B cell (primary cell): Measurements from ENCODE around the gene PDCD4. TPM values are rescaled to one million over a fixed set of nuclear protein-coding genes. Genes with fewer than 3 reads are reported as not detected.
A peak's percentile ranks its signal among the peaks of the same experiment; 100 is the strongest.

Experiments
- ATAC-seq: fragments of 200-7000 bp; cut with Tn5 transposase; one replicate; pipeline ENCODE4 v1.10.0; 2021; ENCODE audit warnings: low read depth, mild to moderate bottlenecking, moderate number of reproducible peaks, moderate library complexity
- CTCF ChIA-PET: fragments of 350-600 bp; sonication (Branson Sonifier 250); formaldehyde crosslinking; loops from one replicate; lab custom pipeline; 2021; ENCODE audit warnings: antibody characterized with exemption, inconsistent platforms; lab: Charles Lee
- POLR2A ChIA-PET: fragments of 350-600 bp; sonication (Branson Sonifier 250); formaldehyde crosslinking; loops from one replicate; lab custom pipeline; 2021; ENCODE audit warnings: antibody characterized with exemption; lab: Charles Lee
- DNase-seq: peaks from one replicate; pipeline ENCODE4 v3.0.0; 2013
- H2AFZ ChIP-seq: 2 replicates; pipeline ENCODE4 v1.6.1; 2012; ENCODE audit warnings: mild to moderate bottlenecking, low read depth, low read length; ENCODE audit not compliant: insufficient read depth, poor library complexity, severe bottlenecking
- H3K27ac ChIP-seq, 2 donors: 1 replicate in 1 of 2; 2 replicates in 1 of 2; pipeline ENCODE4 v1.5.1; 2012 to 2013; ENCODE audit warnings: low read length in 2 of 2, mild to moderate bottlenecking in 2 of 2, moderate library complexity in 1 of 2
- H3K27me3 ChIP-seq, 4 experiments: fragments of 200-600 bp in 1 of 4; sonication (generic) in 1 of 4; replicated peaks in 1 of 4; 1 replicate in 2 of 4; 2 replicates in 2 of 4; pipeline versions ENCODE4 v1.6.1 to v1.7.0; 2013 to 2016; ENCODE audit warnings: low read length in 3 of 4, mild to moderate bottlenecking in 2 of 4, mixed read lengths in 1 of 4, moderate library complexity in 1 of 4; ENCODE audit not compliant: insufficient read depth in 4 of 4, control insufficient read depth in 3 of 4; ENCODE audit errors: control extremely low read depth in 1 of 4
- H3K36me3 ChIP-seq, 2 experiments: replicated peaks in 1 of 2; 1 replicate in 1 of 2; 2 replicates in 1 of 2; pipeline versions ENCODE4 v1.6.1 to v1.7.1; 2013; ENCODE audit warnings: low read length in 1 of 2; ENCODE audit not compliant: insufficient read depth in 2 of 2, control insufficient read depth in 1 of 2; ENCODE audit errors: control extremely low read depth in 1 of 2, extremely low read depth in 1 of 2
- H3K4me1 ChIP-seq, 2 donors: fragments of 200-600 bp in 1 of 2; sonication (generic) in 1 of 2; 1 replicate in 1 of 2; 2 replicates in 1 of 2; pipeline versions ENCODE4 v1.5.1 to v1.6.1; 2013 to 2017; ENCODE audit warnings: low read length in 2 of 2; ENCODE audit not compliant: control insufficient read depth in 2 of 2, insufficient read depth in 2 of 2
- H3K4me2 ChIP-seq: replicated peaks from 2 replicates; pipeline ENCODE3; 2012; ENCODE audit warnings: mild to moderate bottlenecking, low read depth, low read length; ENCODE audit not compliant: poor library complexity, severe bottlenecking
- H3K4me3 ChIP-seq, 5 experiments: fragments of 200-600 bp in 1 of 5; sonication (generic) in 1 of 5; 1 replicate in 3 of 5; 2 replicates in 2 of 5; pipeline versions ENCODE4 v1.5.1 to v1.7.0; 2011 to 2016; ENCODE audit warnings: low read length in 4 of 5, mild to moderate bottlenecking in 4 of 5, low read depth in 2 of 5, control low read depth in 1 of 5, moderate library complexity in 1 of 5; ENCODE audit not compliant: insufficient read depth in 1 of 5; ENCODE audit errors: control extremely low read depth in 1 of 5, extremely low read depth in 1 of 5
- H3K79me2 ChIP-seq: fragments of 200-600 bp; sonication (generic); one replicate; pipeline ENCODE4 v1.6.0; 2016; ENCODE audit warnings: low read length; ENCODE audit not compliant: control insufficient read depth, insufficient read depth
- H3K9ac ChIP-seq: fragments of 200-600 bp; sonication (generic); 2 replicates; pipeline ENCODE4 v1.6.1; 2017; ENCODE audit warnings: mild to moderate bottlenecking, low read length, moderate library complexity
- H3K9me3 ChIP-seq, 3 donors: one replicate each; pipeline versions ENCODE4 v1.6.1 to v1.7.1; 2013; ENCODE audit warnings: low read length in 2 of 3; ENCODE audit not compliant: control insufficient read depth in 2 of 3, insufficient read depth in 1 of 3; ENCODE audit errors: control extremely low read depth in 1 of 3
- H4K20me1 ChIP-seq: 2 replicates; pipeline ENCODE4 v1.6.0; 2012; ENCODE audit warnings: mild to moderate bottlenecking, low read length; ENCODE audit not compliant: insufficient read depth, control insufficient read depth, poor library complexity, severe bottlenecking
- H3K27ac Mint-ChIP-seq: one replicate; pipeline ENCODE4 v1.8.0; 2021; ENCODE audit warnings: mixed read lengths
- H3K27me3 Mint-ChIP-seq: one replicate; pipeline ENCODE4 v1.8.0; 2021; ENCODE audit warnings: mixed read lengths
- H3K4me1 Mint-ChIP-seq: one replicate; pipeline ENCODE4 v1.8.0; 2021; ENCODE audit warnings: mixed read lengths
- H3K4me3 Mint-ChIP-seq: one replicate; pipeline ENCODE4 v1.8.0; 2021; ENCODE audit warnings: mixed read lengths
- H3K9me3 Mint-ChIP-seq: one replicate; pipeline ENCODE4 v1.8.0; 2022; ENCODE audit warnings: mixed read lengths; ENCODE audit not compliant: insufficient read depth
- EZH2 ChIP-seq: IDR thresholded peaks from 2 replicates; pipeline ENCODE4 v1.6.1; 2012; ENCODE audit warnings: borderline replicate concordance, low read depth, mild to moderate bottlenecking, moderate library complexity, low read length; ENCODE audit not compliant: insufficient read depth, poor library complexity, severe bottlenecking
- whole genome bisulfite sequencing: methylation state at CpG from one replicate; pipeline ENCODE4 v1.1.5; 2013; ENCODE audit warnings: missing lambda C conversion rate; ENCODE audit not compliant: insufficient coverage; 5-methylcytosine and 5-hydroxymethylcytosine counted together
- intact Hi-C: fragments of 100-400 bp; cut with micrococcal nuclease; formaldehyde crosslinking; loops from one replicate; pipeline ENCODE4 v1.10.0; 2022
- polyA plus RNA-seq: library from polyadenylated mRNA; depleted of rRNA; stranded (reverse); fragments of >200 nt; gene quantifications from 2 replicates; pipeline ENCODE4 v1.2.3, GENCODE V29; 2012
- total RNA-seq, 2 donors: library from RNA; stranded (reverse); fragments of 120-200 nt in 1 of 2; gene quantifications; 1 replicate in 1 of 2; 2 replicates in 1 of 2; pipeline versions ENCODE4 v1.2.3 to v1.2.4, GENCODE V29; 2013 to 2022
- TF ChIP-seq, protein P1 (sequence below): fragments of 200-600 bp; IDR thresholded peaks from one replicate; pipeline ENCODE4 v1.8.0; 2022; ENCODE audit warnings: antibody characterized with exemption, mild to moderate bottlenecking

Gene PDCD4
- total and polyA plus RNA-seq, 2 donors (not counting 1 experiment from before 2014, with no cell fraction given) = 33.9 to 169 TPM

DNA sequence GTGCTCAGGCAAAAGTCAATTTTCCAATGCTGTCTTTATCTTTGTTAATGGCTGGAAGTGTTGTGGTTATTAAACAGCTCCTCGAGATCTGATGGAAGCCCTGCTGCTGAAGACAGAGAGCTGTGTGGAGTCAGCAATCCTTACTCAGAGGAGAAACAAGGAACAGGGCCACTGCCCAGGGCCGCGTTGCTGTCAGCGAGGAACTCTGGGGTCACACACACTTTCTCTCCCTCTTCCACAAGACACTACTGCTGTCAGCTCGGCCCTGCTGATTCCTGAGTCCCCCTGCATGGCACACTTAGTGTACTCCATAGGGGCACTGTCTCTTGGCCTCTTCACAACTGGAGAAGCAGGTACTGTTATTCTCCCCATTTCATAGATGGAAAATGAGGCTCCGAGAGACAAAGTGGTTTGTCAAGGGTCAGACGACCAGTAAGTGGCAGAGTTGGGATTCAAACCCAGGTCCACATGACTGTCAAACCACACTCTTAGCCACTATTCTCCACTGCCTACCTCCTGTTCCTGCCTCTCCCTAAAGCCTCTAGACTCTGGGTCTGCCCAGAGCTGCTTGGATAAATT, 29.3 kb upstream of the PDCD4 start:
- POLR2A ChIA-PET = interaction anchor here (1.0 to 3.5 kb wide), 10 partner anchors 15 to 835 kb away, joined by 3 to 80 read pairs (median 10); partner anchors contain the start of genes ADD3, BBIP1, PDCD4 and SHOC2
- no peaks in the 10 kb centered on the region for H3K9me3 ChIP-seq
- H2AFZ ChIP-seq = no peak overlapping the region
- peaks cover 66 to 73% of the 10 kb centered on the region in 2 donors for H3K4me1 ChIP-seq
- 31% methylated on average over 5 of the region's 7 CpGs for WGBS
- TF ChIP-seq, protein P1, sequence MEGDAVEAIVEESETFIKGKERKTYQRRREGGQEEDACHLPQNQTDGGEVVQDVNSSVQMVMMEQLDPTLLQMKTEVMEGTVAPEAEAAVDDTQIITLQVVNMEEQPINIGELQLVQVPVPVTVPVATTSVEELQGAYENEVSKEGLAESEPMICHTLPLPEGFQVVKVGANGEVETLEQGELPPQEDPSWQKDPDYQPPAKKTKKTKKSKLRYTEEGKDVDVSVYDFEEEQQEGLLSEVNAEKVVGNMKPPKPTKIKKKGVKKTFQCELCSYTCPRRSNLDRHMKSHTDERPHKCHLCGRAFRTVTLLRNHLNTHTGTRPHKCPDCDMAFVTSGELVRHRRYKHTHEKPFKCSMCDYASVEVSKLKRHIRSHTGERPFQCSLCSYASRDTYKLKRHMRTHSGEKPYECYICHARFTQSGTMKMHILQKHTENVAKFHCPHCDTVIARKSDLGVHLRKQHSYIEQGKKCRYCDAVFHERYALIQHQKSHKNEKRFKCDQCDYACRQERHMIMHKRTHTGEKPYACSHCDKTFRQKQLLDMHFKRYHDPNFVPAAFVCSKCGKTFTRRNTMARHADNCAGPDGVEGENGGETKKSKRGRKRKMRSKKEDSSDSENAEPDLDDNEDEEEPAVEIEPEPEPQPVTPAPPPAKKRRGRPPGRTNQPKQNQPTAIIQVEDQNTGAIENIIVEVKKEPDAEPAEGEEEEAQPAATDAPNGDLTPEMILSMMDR = no peak
- TF ChIP-seq EZH2 = no peak
- peak overlapping the region; percentile 69 for H3K4me3 Mint-ChIP-seq
- no peaks in the 10 kb centered on the region for H3K36me3 ChIP-seq
- no peaks in the 10 kb centered on the region for H3K9me3 Mint-ChIP-seq
- H3K27me3 Mint-ChIP-seq = no peaks in the 10 kb centered on the region
- peak overlapping the region; percentile 78 for H3K4me2 ChIP-seq
- H3K27ac ChIP-seq = peak overlapping the region; percentile 94 to 99
- H3K27ac Mint-ChIP-seq = peak overlapping the region; percentile 89
- peak overlapping the region; percentile 57 for H3K9ac ChIP-seq
- ATAC-seq = no peak
- peaks cover 69% of the 10 kb centered on the region for H3K4me1 Mint-ChIP-seq
- H3K79me2 ChIP-seq = peaks cover 11% of the 10 kb centered on the region
- H3K27me3 ChIP-seq = no peaks in the 10 kb centered on the region
- peak overlapping the region in 4 of 5 experiments; percentile 1 to 50 (median 26) for H3K4me3 ChIP-seq
- intact Hi-C loops = loop anchor here (1.0 to 2.0 kb wide), 4 partner anchors 18 to 40 kb away; partner anchors contain the start of gene PDCD4
- H4K20me1 ChIP-seq = no peaks in the 10 kb centered on the region
- CTCF ChIA-PET = interaction anchor here (0.6 to 4.2 kb wide), 18 partner anchors 9 to 164 kb away, joined by 3 to 45 read pairs (median 3); partner anchors contain the start of genes BBIP1, PDCD4 and SHOC2
- DNase-seq = peak; percentile 56

DNA sequence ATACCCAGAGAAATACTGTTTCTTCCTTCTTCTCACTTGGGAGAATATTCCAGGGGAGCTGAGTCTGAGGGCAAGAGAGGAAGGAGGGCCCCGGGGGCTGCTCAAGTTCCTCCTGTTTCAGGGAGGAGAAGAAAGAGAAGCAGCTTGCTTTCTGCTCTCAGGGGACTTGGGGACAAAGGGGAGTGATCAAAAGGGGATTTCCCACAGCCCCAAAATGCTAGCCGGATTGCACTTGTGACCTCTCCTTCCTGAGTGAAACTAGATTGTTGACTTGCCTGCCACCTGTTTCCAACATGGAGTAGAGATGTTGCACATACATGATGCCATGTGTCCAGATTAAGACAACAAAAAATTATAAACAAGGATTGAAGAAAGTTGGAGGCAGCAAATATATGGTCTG, 28.7 kb upstream of the PDCD4 start:
- H3K27me3 ChIP-seq = no peaks in the 10 kb centered on the region
- intact Hi-C loops = loop anchor here (1.0 to 2.0 kb wide), 4 partner anchors 20 to 75 kb away; no protein-coding TSS in a partner anchor
- no peak for TF ChIP-seq EZH2
- TF ChIP-seq, protein P1 = no peak
- DNase-seq (peak; percentile 95), ATAC-seq (peak; percentile 67)
- H3K27me3 Mint-ChIP-seq = no peaks in the 10 kb centered on the region
- POLR2A ChIA-PET = interaction anchor here (0.6 to 3.5 kb wide), 7 partner anchors 15 to 836 kb away, joined by 3 to 80 read pairs (median 14); partner anchors contain the start of genes BBIP1, PDCD4 and SHOC2
- peak overlapping the region in 4 of 5 experiments; percentile 1 to 50 (median 26) for H3K4me3 ChIP-seq
- H3K4me1 Mint-ChIP-seq = peaks cover 72% of the 10 kb centered on the region
- H3K9ac ChIP-seq = peak overlapping the region; percentile 57
- no peak overlapping the region for H2AFZ ChIP-seq
- peaks cover 66 to 76% of the 10 kb centered on the region in 2 donors for H3K4me1 ChIP-seq
- peak overlapping the region; percentile 89 for H3K27ac Mint-ChIP-seq
- H3K9me3 Mint-ChIP-seq = no peaks in the 10 kb centered on the region
- H4K20me1 ChIP-seq = no peaks in the 10 kb centered on the region
- no peaks in the 10 kb centered on the region for H3K9me3 ChIP-seq
- peak overlapping the region; percentile 69 for H3K4me3 Mint-ChIP-seq
- peaks cover 11% of the 10 kb centered on the region for H3K79me2 ChIP-seq
- 0% methylated on average over 2 of the region's 2 CpGs for WGBS
- CTCF ChIA-PET = interaction anchor here (0.9 to 4.2 kb wide), 12 partner anchors 9 to 95 kb away, joined by 3 to 45 read pairs (median 6); partner anchors contain the start of gene PDCD4
- H3K27ac ChIP-seq = peak overlapping the region; percentile 94 to 99
- H3K4me2 ChIP-seq = peak overlapping the region; percentile 78
- no peaks in the 10 kb centered on the region for H3K36me3 ChIP-seq
